HG03469 (cell line): ENCODE results near the gene POTEI.
"Not testable (repeated sequence)": the region's sequence is repeated elsewhere in the genome, so short reads cannot be mapped to it uniquely, and the experiment has no call there.

Experiments used
- ATAC-seq: cut with Tn5 transposase; IDR thresholded peaks from one replicate; pipeline ENCODE4 v1.9.1; 2021; ENCODE audit warnings: mild to moderate bottlenecking, moderate library complexity, moderate number of reproducible peaks; ENCODE audit not compliant: unreplicated experiment

The POTEI gene

GRCh38 chr2:130491073-130491472 is 18.1 kb downstream of the POTEI start:
- ATAC-seq, result not testable (repeated sequence)

GRCh38 chr2:130455413-130455812 is 53.7 kb downstream of the POTEI start:
- not testable (repeated sequence) for ATAC-seq

- not testable (repeated sequence) for ATAC-seq
Measured at GRCh38 chr2:130454712-130455083, 54.4 kb downstream of the POTEI start.

- ATAC-seq, result not testable (repeated sequence)
Measured at GRCh38 chr2:130453955-130454711, 55.0 kb downstream of the POTEI start.

- not testable (repeated sequence) for ATAC-seq
Measured at GRCh38 chr2:130452897-130453296, 56.2 kb downstream of the POTEI start.

DNA sequence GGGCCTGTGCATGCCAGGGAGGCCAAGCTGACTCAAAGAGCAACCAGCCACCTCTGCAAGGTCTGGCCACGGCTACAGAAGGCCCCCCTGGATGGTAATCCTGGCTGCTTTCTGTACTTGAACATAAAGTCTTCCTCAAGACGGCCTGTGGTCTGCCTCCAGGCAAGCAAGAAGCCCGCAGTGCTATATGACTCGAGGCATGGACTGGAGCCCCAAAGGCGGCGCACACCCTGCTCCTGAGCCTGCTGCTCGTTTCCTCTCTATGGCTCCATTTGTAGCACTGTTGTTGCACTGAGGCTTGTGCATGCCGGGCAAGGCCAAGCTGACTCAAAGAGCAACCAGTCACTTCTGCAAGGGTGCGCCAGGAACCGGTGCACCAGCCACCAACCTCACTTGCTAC is 57.3 kb downstream of the POTEI start:
- ATAC-seq, result not testable (repeated sequence)

DNA sequence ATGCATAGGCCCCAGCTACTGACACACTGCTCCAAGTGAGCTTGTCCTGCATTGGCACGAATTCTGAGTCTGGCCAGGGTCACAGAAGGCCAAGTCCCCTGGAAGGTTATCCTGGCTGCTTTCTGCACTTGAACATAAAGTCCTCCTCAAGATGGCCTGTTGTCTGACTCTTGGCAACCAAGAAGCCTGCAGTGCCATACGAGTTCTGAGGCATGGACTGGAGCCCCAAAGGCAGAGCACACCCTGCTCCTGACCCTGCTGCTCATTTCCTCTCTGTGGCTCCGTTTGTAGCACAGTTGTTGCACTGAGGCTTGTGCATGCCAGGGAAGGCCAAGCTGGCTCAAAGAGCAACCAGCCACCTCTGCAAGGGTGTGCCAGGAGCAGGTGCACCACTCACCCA is 57.9 kb downstream of the POTEI start:
- ATAC-seq, result not testable (repeated sequence)

GRCh38 chr2:130450366-130450765 is 58.8 kb downstream of the POTEI start:
- not testable (repeated sequence) for ATAC-seq

GRCh38 chr2:130427631-130428030 is 81.5 kb downstream of the POTEI start:
- not testable (repeated sequence) for ATAC-seq

- not testable (repeated sequence) for ATAC-seq
Measured at GRCh38 chr2:130418845-130419244, 90.3 kb downstream of the POTEI start.

- ATAC-seq, result not testable (repeated sequence)
Measured at GRCh38 chr2:130416693-130417092, 92.4 kb downstream of the POTEI start.
